Skin epidermis (tissue), 12 donors: ENCODE results near the gene FBN2.

ENCODE experiments used
- H3K27ac ChIP-seq, 21 experiments: fragments of 200-600 bp; sonication (generic) in 11 of 21; one replicate each; pipeline ENCODE4 v1.5.0; 2020; ENCODE audit warnings: mild to moderate bottlenecking in 3 of 21, inconsistent platforms in 2 of 21, moderate library complexity in 2 of 21
- H3K4me3 ChIP-seq, 7 experiments: fragments of 200-600 bp; sonication (generic) in 2 of 7; one replicate each; pipeline ENCODE4 v1.5.0; 2020; ENCODE audit warnings: inconsistent platforms in 2 of 7, mild to moderate bottlenecking in 2 of 7, moderate library complexity in 1 of 7

The FBN2 gene

DNA sequence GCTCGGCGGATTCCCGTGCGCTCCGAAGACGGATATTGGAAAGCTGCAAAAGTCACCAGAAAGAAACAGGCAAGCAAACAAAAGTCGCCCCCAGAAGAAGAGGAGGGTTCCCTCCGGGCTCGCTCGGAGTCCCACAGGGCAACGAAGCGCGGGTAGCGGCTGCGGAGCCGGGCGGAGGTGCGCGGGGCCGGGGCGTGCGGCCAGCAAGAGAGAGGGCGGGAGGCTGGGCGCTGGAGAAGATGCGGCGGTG lies at the start of gene FBN2:
FBN2 (minus strand) TSS at position 246 of the 250 bp plus-strand sequence. CDS start 642 bp downstream, outside the sequence.
- peak within 1 kb of the TSS in 5 of 21 experiments; percentile 9 to 60 (median 26) for H3K27ac ChIP-seq
- peak within 1 kb of the TSS; percentile 16 to 52 (median 34) for H3K4me3 ChIP-seq

DNA sequence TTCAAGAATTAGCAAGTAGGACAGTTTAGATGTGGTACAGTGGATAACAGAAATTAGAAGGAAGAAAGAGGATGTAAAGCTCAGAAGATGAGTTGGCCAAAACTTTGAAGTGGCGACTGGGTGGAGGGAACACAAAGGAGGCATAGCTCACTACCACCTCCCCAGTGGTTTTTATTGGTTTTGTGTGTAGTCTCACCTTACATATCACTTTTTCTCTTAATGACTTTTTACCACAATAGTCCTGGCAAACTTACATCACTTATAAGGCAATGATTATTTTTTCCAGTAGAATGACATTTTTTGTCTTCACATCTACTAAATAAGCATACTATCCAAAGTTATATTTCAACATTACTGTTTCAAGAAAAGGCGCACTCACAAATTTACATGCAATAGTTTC lies 49.2 kb upstream of the FBN2 start:
- no peak overlapping the region for H3K4me3 ChIP-seq
- no peak overlapping the region for H3K27ac ChIP-seq

DNA sequence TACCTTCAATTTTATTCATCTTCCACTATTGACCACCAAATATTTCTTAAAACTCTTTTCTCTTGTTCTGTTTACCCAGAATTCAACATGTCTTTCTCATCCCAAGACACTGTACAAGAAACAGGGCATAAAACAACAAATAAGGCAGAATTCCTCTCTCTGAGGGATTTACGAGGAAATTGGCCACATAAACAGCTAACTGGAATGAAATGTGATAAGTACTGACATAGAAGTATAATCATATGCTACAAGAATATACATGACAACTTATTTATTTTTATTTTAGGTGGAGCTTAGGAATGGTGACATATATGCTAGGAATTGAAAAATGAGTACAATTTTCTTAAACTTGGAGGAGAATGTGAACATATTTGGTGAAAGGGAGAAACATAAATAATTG lies 48.8 kb upstream of the FBN2 start:
- no peak overlapping the region for H3K27ac ChIP-seq
- H3K4me3 ChIP-seq, result no peak overlapping the region

DNA sequence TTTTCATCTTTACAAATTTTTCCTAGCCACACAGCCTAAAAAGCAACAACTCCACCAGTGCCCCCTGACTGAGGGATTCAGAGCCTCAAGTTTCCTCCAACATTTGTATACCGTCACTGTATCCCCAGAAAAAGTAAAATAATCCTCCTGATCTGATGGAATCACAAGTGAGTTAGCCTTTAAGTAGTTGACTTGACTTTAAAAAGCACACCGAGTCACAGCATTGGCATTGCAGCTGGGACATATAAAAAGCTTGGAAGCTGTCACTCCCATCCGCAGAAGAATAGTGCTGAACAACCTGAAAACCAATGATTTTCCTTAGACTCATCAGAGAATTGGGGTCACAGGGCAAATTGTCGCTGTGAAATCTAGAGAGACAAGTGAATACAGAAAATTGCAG lies 41.6 kb upstream of the FBN2 start:
- Histone ChIP-seq H3K4me3 (no peak overlapping the region), H3K27ac (no peak overlapping the region)

DNA sequence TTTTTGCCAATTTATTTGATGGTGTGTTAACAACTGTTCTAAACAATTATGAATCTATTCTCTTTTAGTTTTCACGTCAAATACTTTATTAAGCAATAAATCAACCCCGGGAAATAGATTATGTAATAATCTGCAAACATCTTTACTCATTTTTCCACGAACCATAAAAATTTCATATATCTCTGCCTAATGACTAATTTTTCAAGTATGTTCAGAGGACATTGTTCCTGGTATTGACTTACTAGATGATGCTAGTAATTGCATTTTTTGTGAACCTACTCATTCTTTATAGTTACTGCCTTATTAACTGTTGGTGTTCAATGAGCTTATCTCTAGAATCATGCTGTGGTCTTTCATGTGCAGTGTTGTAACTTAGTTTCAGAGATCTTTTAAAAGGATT lies 41.0 kb upstream of the FBN2 start:
- no peak overlapping the region for H3K4me3 ChIP-seq
- no peak overlapping the region for H3K27ac ChIP-seq

DNA sequence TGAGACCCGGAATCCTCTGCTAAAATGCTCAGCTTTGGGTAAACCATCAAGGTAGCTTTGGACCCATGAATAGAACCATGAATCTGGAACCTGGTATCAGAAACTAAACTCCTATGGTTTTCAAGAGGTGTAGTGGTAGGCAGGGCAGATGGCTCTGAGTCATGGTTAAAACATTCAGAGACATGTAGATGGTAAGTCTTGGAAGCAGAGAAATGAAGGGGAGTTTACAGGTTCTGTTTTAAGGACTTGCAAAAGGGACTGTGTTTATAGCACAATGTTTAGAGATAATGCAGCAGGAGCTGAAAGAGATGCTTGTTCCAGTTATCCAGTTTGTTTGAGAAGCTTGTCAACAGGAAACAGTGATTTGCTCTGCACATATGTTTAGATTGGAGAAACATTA lies 36.0 kb upstream of the FBN2 start:
- H3K4me3 ChIP-seq, result no peak overlapping the region
- no peak overlapping the region for H3K27ac ChIP-seq

DNA sequence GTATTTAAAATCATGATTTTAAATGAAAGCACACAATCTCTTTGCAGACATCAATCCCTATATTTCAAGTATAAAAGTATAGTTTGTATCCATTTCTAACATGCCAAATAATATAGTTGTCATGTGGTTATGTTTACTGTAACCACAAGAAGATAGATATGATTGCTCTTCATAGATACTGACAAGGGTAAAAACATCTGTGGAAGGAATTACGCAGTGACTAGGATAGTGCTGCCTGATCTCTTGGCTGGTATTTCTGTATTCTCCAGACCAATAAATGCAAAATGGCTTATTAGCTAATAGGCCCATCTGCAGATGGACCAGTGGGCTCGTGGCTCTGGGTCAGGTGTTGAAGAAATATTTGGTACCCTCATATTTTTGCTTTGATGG lies 34.9 kb upstream of the FBN2 start:
- H3K27ac ChIP-seq, result no peak overlapping the region

DNA sequence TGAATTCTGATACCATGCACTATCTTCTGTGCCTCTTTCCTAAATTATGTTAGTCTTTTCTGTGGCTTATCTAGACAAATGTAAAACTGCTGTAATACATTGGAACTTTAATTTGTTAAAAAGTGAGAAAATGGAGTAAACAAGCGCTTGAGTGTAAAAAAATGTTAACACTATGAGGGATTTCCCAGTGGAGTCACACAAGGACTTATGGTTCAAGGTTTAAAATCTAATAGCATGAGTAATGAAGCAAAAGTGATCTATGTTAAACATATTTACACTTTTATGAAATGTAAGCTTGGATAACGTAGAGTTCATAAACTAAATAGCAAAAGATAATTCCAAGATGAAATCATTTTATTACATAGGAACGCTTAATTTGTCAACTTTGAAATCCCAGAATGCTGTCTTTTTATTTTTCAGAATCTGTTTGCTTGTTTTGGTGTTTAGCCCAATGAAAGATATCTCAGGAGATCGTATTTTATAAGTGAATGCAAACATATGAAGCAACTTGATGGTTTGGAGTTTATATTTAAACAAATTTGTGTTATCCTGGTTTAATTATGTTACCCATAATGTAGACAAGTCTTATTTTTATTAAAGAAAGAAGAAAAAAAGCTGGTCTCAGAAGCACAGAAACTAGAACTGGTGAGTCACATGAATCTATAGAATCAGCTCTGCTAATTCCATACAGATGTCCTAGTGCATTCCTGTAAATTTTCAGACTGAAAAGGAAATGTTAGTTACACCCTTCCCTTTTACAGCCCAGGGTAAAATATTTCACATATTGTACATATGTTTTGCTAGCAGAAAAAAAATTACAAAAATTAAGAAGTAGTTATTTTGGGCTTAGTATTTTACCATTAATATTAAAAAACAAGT lies 34.2 kb upstream of the FBN2 start:
- Histone ChIP-seq H3K27ac (no peak overlapping the region), H3K4me3 (no peak overlapping the region)

More for the DNA sequence above, 34.9 kb upstream of the FBN2 start:
- no peak overlapping the region for H3K4me3 ChIP-seq

DNA sequence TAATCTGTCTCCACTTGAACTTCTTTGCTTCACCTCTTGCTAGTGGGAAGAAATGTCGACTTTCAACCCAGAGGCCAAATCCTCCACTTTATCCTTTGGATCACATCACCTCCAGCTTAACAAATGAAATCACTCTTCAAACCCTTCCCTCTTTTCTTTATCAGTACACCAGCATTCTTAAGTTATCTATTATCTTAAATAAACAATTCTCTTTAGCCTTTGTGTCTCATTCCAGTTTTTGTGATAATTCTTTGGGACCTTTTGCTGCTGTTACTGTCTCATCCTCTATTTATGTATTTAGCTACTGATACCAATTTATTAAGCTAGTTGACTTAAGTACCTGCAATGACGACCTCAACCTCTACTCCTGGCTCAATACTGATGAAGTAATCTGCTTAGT lies 28.1 kb upstream of the FBN2 start:
- Histone ChIP-seq H3K4me3 (no peak overlapping the region), H3K27ac (no peak overlapping the region)

DNA sequence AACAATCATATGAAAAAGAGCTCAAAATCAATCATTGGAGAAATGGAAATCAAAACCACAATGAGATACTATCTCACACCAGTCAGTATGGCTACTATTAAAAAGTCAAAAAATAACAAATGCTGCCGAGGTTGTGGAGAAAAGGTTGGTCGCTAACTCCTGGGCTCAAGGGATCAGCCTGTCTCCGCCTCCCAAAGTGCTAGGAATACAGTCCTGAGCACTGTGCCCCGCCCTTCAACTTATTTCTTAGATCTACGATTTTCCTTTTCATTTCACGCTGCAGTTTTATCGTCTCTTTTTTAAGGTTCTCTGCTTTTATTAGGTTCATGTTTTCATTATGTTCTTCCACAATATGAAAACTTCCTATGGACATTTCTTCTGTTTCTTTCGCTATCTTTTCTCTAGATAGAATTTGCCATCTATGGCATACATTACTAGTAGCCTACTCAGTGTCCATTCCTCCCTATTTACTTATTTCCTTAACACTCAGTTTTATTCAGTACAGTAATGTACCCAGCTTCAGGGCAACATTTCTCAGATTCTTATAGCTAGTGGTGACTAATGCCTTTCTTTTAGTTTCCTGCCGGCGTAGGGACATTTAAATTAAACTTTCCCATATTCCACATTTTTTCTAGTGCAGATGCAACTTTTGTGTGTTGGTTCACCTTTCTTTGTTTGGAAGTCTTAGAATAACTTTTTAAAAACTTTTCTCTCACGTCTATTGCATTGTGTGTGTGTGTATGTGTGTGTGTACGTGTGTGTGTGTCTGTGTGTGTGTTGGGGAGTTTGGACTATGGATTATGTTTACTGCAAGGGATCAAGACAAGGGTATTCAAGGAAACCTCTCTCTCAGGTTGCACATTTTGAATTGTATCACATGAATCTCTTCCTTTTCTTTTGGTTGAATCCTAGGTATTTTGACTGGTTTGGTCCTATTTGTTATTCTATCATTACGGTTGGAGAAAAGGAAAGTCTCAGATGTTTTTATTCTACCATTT lies 21.6 kb upstream of the FBN2 start:
- Histone ChIP-seq H3K4me3 (no peak overlapping the region), H3K27ac (no peak overlapping the region)

DNA sequence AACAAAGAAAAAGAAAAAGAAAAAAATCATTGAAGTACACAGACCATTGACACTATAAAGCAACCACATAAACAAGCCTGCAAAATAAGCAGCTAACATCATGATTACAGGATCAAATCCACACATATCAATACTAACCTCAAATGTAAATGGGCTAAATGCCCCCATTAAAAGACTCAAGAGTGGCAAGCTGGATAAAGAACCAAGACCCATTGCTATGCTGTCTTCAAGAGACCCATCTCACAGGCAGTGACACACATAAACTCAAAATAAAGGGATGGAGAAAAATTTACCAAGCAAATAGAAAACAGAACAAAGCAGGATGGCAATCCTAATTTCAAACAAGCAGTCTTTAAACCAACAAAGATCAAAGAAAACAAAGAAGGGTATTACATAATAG lies 15.7 kb upstream of the FBN2 start:
- H3K27ac ChIP-seq, result no peak overlapping the region
- H3K4me3 ChIP-seq, result no peak overlapping the region

DNA sequence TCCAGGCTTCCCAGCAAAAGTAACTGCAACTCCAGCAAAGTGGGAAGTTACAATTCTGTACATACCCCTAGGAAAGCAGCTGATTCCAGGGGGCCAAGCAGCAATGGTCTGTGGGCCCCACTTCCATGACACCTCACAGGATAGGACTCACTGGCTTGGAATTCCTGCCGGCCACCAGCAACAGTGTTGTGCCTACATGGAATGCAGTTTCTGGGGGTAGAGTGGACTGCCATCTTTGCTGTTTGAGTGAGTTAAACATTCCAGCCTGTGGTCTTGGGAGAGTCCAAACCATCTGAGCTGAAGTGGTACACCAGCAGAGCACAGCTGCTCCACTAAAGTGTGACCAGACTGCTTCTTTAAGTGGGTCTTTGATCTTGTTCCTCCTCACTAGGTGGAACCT lies 13.4 kb upstream of the FBN2 start:
- Histone ChIP-seq H3K27ac (no peak overlapping the region), H3K4me3 (no peak overlapping the region)

DNA sequence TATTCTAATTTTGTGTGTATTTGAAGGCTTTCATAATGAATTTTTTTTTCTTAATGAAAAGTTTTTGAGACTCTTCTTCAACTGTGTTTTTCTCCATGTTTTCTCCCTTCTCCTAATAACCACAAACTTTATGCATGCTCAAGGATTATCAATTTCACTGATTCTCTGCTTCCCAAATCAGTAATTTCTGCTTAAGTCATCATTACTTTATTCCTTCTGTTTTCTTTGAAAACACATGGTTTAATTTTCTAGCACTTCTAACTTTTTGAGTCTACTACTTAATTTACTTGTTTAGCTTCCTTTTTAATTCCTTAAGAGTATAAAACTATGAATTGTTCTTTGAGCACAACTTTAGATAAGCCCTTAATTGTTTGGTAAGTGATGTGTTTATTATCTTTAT lies 11.5 kb upstream of the FBN2 start:
- Histone ChIP-seq H3K4me3 (no peak overlapping the region), H3K27ac (no peak overlapping the region)

DNA sequence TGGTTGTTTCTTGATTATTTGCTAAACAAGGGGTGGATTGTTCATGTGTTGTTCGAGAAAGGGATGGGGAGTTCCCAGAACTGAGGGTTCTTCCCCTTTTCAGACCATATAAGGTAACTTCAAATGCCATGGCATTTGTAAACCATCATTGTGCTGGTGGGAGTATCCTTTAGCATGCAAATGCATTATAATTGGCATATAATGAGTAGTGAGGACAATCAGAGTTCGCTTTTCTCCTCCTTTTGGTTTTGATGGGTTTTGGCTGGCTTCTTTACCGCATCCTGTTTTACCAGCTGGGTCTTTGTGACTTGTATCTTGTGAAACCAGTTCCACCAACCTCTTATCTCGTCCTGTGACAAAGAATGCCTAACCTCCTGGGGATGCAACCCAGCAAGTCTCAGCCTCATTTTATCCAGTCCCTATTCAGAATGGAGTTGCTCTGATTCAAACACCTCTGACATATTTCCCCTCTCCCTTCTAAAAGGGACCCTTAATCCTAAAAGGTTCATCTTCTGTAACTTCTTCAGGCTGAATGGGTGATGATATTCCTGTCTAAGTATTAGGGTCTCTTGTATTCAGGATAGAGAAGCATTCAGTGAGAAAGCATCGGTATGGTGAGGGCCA lies 8.7 kb upstream of the FBN2 start:
- Histone ChIP-seq H3K27ac (no peak overlapping the region), H3K4me3 (no peak overlapping the region)

DNA sequence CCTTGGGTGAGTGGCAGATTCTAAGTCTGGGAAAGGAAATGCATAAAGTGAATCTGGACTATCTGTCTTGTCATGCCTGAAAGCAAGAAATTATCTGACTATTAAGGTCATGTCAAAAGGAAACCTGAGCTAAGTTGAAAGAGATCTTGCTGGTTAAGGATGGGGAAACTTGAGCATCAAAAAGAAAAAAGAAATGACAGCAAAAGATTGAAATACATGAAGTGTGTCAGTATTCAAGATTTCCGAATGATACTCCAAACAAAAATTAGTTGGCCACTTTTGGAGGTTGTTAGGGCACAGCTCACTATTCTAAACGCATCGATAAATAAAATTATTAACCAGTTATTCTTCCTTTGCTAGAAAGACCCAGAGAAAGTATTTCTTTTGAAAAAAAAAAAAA lies 3.3 kb upstream of the FBN2 start:
- Histone ChIP-seq H3K4me3 (no peak overlapping the region), H3K27ac (no peak overlapping the region)

DNA sequence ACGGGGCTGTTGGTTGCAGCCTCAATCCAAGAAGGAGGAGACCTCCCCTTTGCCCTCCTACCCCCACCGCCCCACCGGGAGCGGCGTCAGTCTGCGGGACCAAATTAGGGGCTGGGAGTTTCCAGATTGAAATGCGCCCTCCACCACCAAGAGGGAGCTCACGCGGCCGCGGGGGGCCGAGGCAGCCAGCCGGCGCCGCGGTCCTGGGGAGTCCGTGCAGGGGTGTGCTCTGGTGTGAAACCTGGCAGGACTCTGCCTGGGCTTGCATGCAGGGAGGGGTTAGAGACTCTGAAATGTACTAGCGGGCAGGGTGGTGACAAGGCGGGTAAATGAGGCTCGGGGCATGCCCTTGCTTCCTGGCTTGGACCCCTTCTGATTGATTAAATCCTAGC lies 989 bp upstream of the FBN2 start:
- H3K27ac ChIP-seq, result peak overlapping the region in 4 of 21 experiments; percentile 9 to 60 (median 22)
- H3K4me3 ChIP-seq, result peak overlapping the region; percentile 16 to 52 (median 34)

DNA sequence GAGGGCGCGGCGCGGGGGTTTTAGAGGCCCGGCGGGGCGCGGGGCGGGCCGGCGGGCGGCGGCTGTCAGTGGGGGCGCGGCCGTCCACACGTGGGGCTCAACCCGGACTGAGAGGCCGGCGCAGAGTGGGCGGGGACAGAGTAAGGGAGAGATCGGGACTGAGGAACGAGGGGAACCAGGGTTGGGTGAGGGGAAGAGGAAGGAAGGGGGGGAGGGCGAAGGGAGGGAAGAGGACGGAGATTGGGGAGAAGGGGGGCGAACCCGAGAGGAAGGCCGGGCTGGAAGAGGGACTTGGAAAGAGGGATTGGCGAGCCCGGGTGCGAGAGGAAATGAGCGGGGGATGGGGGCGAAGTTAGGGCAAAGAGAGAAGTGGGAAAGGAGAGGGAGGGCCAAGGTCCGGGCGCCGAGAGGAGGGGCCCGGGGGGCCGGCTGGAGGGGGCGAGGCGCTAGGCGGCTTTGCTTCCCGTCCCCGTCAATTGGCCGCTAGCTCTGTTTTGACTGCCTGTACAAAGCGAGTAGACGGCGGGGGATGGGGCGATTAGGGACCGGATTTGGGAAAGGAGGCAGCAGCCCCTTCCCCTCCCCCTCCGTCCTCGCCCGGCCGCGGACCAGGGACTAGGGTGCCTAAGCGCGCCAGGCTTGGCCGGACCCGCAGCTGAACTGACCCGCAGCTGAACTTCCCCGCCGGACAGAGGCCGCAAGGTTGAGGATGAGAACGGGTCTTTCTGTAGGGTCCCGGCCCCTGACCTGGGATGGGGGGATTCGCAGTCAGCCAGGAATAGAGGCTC lies 399 bp upstream of the FBN2 start:
- H3K27ac ChIP-seq, result peak overlapping the region in 4 of 21 experiments; percentile 9 to 60 (median 22)
- peak overlapping the region; percentile 16 to 52 (median 34) for H3K4me3 ChIP-seq

DNA sequence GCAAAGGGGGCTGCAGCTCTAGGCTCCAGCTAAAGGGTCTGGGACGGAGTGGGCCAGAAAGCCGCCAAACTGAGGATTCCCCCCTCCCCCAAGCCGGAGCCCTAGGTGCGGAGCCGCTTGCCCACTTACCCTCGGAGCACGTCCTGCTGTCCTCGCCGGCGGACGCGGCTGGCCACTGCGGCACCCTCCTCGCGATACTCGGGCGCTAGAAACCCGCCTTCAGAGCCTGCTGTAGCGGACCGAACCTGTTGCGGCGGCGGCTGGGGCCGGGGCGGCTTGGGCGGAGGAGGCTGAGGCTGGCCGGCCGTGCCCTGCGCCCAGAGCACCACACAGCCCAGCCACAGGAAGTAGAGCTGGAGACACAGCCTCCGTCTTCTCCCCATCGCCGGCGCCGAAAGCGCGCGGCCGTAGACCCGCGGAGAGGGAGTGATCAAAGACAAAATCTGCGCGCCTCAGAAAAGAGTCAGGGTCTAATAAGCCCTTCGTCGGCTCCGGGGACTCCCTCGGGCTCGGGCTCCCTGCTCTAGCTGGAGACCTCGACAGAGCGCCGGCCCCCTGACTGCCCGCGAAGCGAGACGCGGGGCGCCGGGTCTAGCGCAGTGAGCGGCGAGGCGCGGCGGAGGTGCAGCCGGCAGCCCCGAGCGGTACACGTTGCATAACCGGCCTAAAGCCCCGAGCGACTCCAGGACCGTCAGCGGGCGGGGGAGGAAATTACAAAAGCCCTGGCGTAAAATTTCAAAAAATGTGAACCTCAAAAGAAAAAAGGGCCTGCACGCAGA lies 635 bp downstream of the FBN2 start:
- H3K27ac ChIP-seq, result peak overlapping the region in 2 of 21 experiments; percentile 26 to 60
- peak overlapping the region; percentile 16 to 52 (median 34) for H3K4me3 ChIP-seq
